Stimulated activated CD4-positive, alpha-beta T cell treated with anti-CD3 and anti-CD28 coated beads, Interleukin-1b, Interleukin-23, amount 100 ng/mL, for 24 hours (primary cell): ENCODE data around the gene SUGCT.

Experiments
- DNase-seq, 4 experiments: peaks; one replicate each; pipeline ENCODE4 v3.0.0-alpha.2; 2020; ENCODE audit warnings: low read depth in 4 of 4, low spot score in 1 of 4

Gene SUGCT

GRCh38 chr7:40316176-40316575, 181.4 kb downstream of the SUGCT start:
- no peak for DNase-seq

- no peak for DNase-seq
These were observed 190.1 kb downstream of the SUGCT start for GRCh38 chr7:40324914-40325313.

- DNase-seq = no peak
These were observed 192.3 kb downstream of the SUGCT start for GRCh38 chr7:40327113-40327512.

- DNase-seq = no peak
These were observed 193.1 kb downstream of the SUGCT start for GRCh38 chr7:40327873-40328272.

GRCh38 chr7:40329601-40330153, 194.9 kb downstream of the SUGCT start:
- no peak for DNase-seq

- no peak for DNase-seq
These were observed 195.6 kb downstream of the SUGCT start for GRCh38 chr7:40330408-40330807.

- no peak for DNase-seq
These were observed 197.1 kb downstream of the SUGCT start for GRCh38 chr7:40331915-40332314.

- no peak for DNase-seq
These were observed 197.7 kb downstream of the SUGCT start for GRCh38 chr7:40332516-40332915.

- no peak for DNase-seq
These were observed 207.0 kb downstream of the SUGCT start for GRCh38 chr7:40341836-40342235.

GRCh38 chr7:40346554-40346953, 211.7 kb downstream of the SUGCT start:
- DNase-seq = no peak

- no peak for DNase-seq
These were observed 213.4 kb downstream of the SUGCT start for GRCh38 chr7:40348126-40348728.

GRCh38 chr7:40350100-40350499, 215.3 kb downstream of the SUGCT start:
- no peak for DNase-seq

- DNase-seq = no peak
These were observed 219.9 kb downstream of the SUGCT start for GRCh38 chr7:40354711-40355110.

- DNase-seq = no peak
These were observed 221.5 kb downstream of the SUGCT start for GRCh38 chr7:40356312-40356711.

- no peak for DNase-seq
These were observed 222.3 kb downstream of the SUGCT start for GRCh38 chr7:40356871-40357709.

GRCh38 chr7:40369641-40370277, 235.0 kb downstream of the SUGCT start:
- DNase-seq = no peak

GRCh38 chr7:40371806-40372440, 237.1 kb downstream of the SUGCT start:
- DNase-seq = no peak

- DNase-seq = no peak
These were observed 239.8 kb downstream of the SUGCT start for GRCh38 chr7:40374575-40374974.

GRCh38 chr7:40380111-40380510, 245.3 kb downstream of the SUGCT start:
- DNase-seq = no peak

GRCh38 chr7:40382145-40382544, 247.3 kb downstream of the SUGCT start:
- no peak for DNase-seq

GRCh38 chr7:40393660-40394059, 258.9 kb downstream of the SUGCT start:
- DNase-seq = no peak
